Esophagus mucosa (tissue), 1 donor: ENCODE measurements around the gene SLC50A1. TPM values are rescaled to one million over a fixed set of nuclear protein-coding genes. Genes with fewer than 3 reads are reported as not detected.

Experiments
- ATAC-seq: fragments of 200-7000 bp; cut with Tn5 transposase; one replicate; pipeline ENCODE4 v1.9.1; 2020
- total RNA-seq: library from RNA; stranded (reverse); gene quantifications from one replicate; pipeline ENCODE4 v1.2.4, GENCODE V29; 2023
- donor health status: DM: yes; HTN: yes; CAD: no.

SLC50A1 gene
- total RNA-seq, 1 donor from 2014 or later, result 42.9 TPM

- no peak for ATAC-seq
Observed at GRCh38 chr1:155171836-155172731, 36.4 kb downstream of the SLC50A1 start.

- ATAC-seq, result peak; percentile 70
Observed at GRCh38 chr1:155172732-155173477, 37.3 kb downstream of the SLC50A1 start, which contains the start of gene KRTCAP2. Gene KRTCAP2, minus strand, starts transcription at chr1:155173304. Its CDS starts 80 bp downstream, at chr1:155173224.

GRCh38 chr1:155173478-155174323 lies 38.0 kb downstream of the SLC50A1 start, which contains the start of gene TRIM46:
Gene TRIM46, plus strand, starts transcription at chr1:155173849. Its CDS starts 118 bp downstream, at chr1:155173967.
- ATAC-seq, result no peak

GRCh38 chr1:155174324-155175280 lies 39.0 kb downstream of the SLC50A1 start:
- ATAC-seq, result no peak

- no peak for ATAC-seq
Observed at GRCh38 chr1:155175281-155175926, 39.8 kb downstream of the SLC50A1 start.

GRCh38 chr1:155175927-155176371 lies 40.3 kb downstream of the SLC50A1 start:
- no peak for ATAC-seq

- ATAC-seq, result peak; percentile 62
Observed at GRCh38 chr1:155176544-155177071, 41.0 kb downstream of the SLC50A1 start.

GRCh38 chr1:155177192-155177917 lies 41.7 kb downstream of the SLC50A1 start:
- ATAC-seq, result peak; percentile 70

- ATAC-seq, result no peak
Observed at GRCh38 chr1:155177918-155178281, 42.2 kb downstream of the SLC50A1 start.

GRCh38 chr1:155178441-155179111 lies 42.9 kb downstream of the SLC50A1 start:
- ATAC-seq, result no peak

GRCh38 chr1:155179112-155180031 lies 43.7 kb downstream of the SLC50A1 start:
- ATAC-seq, result no peak

- no peak for ATAC-seq
Observed at GRCh38 chr1:155181371-155182051, 45.9 kb downstream of the SLC50A1 start.

- no peak for ATAC-seq
Observed at GRCh38 chr1:155182052-155182550, 46.4 kb downstream of the SLC50A1 start.

- ATAC-seq, result no peak
Observed at GRCh38 chr1:155183775-155184221, 48.1 kb downstream of the SLC50A1 start.

GRCh38 chr1:155184351-155184811 lies 48.7 kb downstream of the SLC50A1 start:
- peak; percentile 2 for ATAC-seq

- peak; percentile 75 for ATAC-seq
Observed at GRCh38 chr1:155184835-155185782, 49.5 kb downstream of the SLC50A1 start.
